IPS-15b (cell line): ENCODE results near the gene SPG7.
"Not testable (repeated sequence)": the region's sequence is repeated elsewhere in the genome, so short reads cannot be mapped to it uniquely, and the experiment has no call there.

Experiments
- H3K27me3 ChIP-seq: one replicate; pipeline ENCODE4 v1.6.1; 2013; ENCODE audit warnings: low read length; ENCODE audit not compliant: control insufficient read depth, insufficient read depth
- H3K36me3 ChIP-seq: one replicate; pipeline ENCODE4 v1.6.1; 2013; ENCODE audit warnings: low read length; ENCODE audit not compliant: control insufficient read depth, insufficient read depth
- H3K4me1 ChIP-seq: one replicate; pipeline ENCODE4 v1.6.1; 2013; ENCODE audit warnings: mild to moderate bottlenecking, low read length; ENCODE audit not compliant: control insufficient read depth, insufficient read depth
- H3K4me3 ChIP-seq: one replicate; pipeline ENCODE4 v1.5.1; 2013; ENCODE audit warnings: low read depth, low read length
- H3K9ac ChIP-seq: one replicate; pipeline ENCODE4 v1.6.1; 2013; ENCODE audit warnings: low read depth, mild to moderate bottlenecking, low read length
- H3K9me3 ChIP-seq: one replicate; pipeline ENCODE4 v1.6.1; 2013; ENCODE audit warnings: mild to moderate bottlenecking, low read length; ENCODE audit not compliant: control insufficient read depth, insufficient read depth

The SPG7 gene

GRCh38 chr16:89581861-89582563, 73.8 kb downstream of the SPG7 start:
- no peak overlapping the region for H3K4me3 ChIP-seq
- H3K4me1 ChIP-seq: no peaks in the 10 kb centered on the region
- peaks cover 4% of the 10 kb centered on the region for H3K27me3 ChIP-seq
- no peaks in the 10 kb centered on the region for H3K9me3 ChIP-seq
- no peak overlapping the region for H3K9ac ChIP-seq
- peaks cover 17% of the 10 kb centered on the region for H3K36me3 ChIP-seq

- no peak overlapping the region for H3K9ac ChIP-seq
- no peak overlapping the region for H3K4me3 ChIP-seq
- H3K9me3 ChIP-seq: no peaks in the 10 kb centered on the region
- H3K4me1 ChIP-seq: no peaks in the 10 kb centered on the region
- no peaks in the 10 kb centered on the region for H3K27me3 ChIP-seq
- H3K36me3 ChIP-seq: peaks cover 21% of the 10 kb centered on the region
Observed at GRCh38 chr16:89582614-89583196, 74.5 kb downstream of the SPG7 start.

GRCh38 chr16:89583197-89583894, 75.1 kb downstream of the SPG7 start:
- H3K9me3 ChIP-seq: no peaks in the 10 kb centered on the region
- H3K4me1 ChIP-seq: no peaks in the 10 kb centered on the region
- H3K27me3 ChIP-seq: no peaks in the 10 kb centered on the region
- H3K9ac ChIP-seq: no peak overlapping the region
- H3K4me3 ChIP-seq: no peak overlapping the region
- H3K36me3 ChIP-seq: peaks cover 25% of the 10 kb centered on the region

GRCh38 chr16:89583895-89584644, 75.9 kb downstream of the SPG7 start:
- Histone ChIP-seq H3K27me3 (no peaks in the 10 kb centered on the region), H3K9me3 (no peaks in the 10 kb centered on the region), H3K4me3 (no peak overlapping the region), H3K36me3 (peaks cover 26% of the 10 kb centered on the region), H3K4me1 (no peaks in the 10 kb centered on the region), H3K9ac (no peak overlapping the region)

GRCh38 chr16:89584768-89585549, 76.8 kb downstream of the SPG7 start:
- H3K36me3 ChIP-seq: peaks cover 17% of the 10 kb centered on the region
- no peaks in the 10 kb centered on the region for H3K4me1 ChIP-seq
- no peaks in the 10 kb centered on the region for H3K27me3 ChIP-seq
- H3K9me3 ChIP-seq: no peaks in the 10 kb centered on the region
- no peak overlapping the region for H3K4me3 ChIP-seq
- H3K9ac ChIP-seq: no peak overlapping the region

GRCh38 chr16:89586218-89586617, 78.0 kb downstream of the SPG7 start:
- Histone ChIP-seq H3K36me3 (peaks cover 18% of the 10 kb centered on the region), H3K27me3 (no peaks in the 10 kb centered on the region), H3K4me3 (no peak overlapping the region), H3K9me3 (no peaks in the 10 kb centered on the region), H3K9ac (no peak overlapping the region), H3K4me1 (no peaks in the 10 kb centered on the region)

GRCh38 chr16:89586853-89587252, 78.7 kb downstream of the SPG7 start:
- Histone ChIP-seq H3K36me3 (peaks cover 20% of the 10 kb centered on the region), H3K27me3 (no peaks in the 10 kb centered on the region), H3K4me1 (no peaks in the 10 kb centered on the region), H3K9ac (no peak overlapping the region), H3K9me3 (no peaks in the 10 kb centered on the region), H3K4me3 (no peak overlapping the region)

- not testable (repeated sequence) for H3K9me3 ChIP-seq, H3K4me3 ChIP-seq, H3K9ac ChIP-seq, H3K4me1 ChIP-seq, H3K27me3 ChIP-seq
- peaks cover 20% of the 10 kb centered on the region for H3K36me3 ChIP-seq
Observed at GRCh38 chr16:89587676-89588075, 79.5 kb downstream of the SPG7 start.

GRCh38 chr16:89588413-89589109, 80.4 kb downstream of the SPG7 start:
- Histone ChIP-seq H3K4me3 (no peak overlapping the region), H3K9ac (no peak overlapping the region), H3K4me1 (no peaks in the 10 kb centered on the region), H3K36me3 (peaks cover 20% of the 10 kb centered on the region), H3K27me3 (no peaks in the 10 kb centered on the region), H3K9me3 (no peaks in the 10 kb centered on the region)

GRCh38 chr16:89589241-89589926, 81.2 kb downstream of the SPG7 start:
- no peak overlapping the region for H3K9ac ChIP-seq
- no peaks in the 10 kb centered on the region for H3K27me3 ChIP-seq
- H3K4me1 ChIP-seq: no peaks in the 10 kb centered on the region
- no peak overlapping the region for H3K4me3 ChIP-seq
- H3K9me3 ChIP-seq: no peaks in the 10 kb centered on the region
- peaks cover 16% of the 10 kb centered on the region for H3K36me3 ChIP-seq
